Measurements from ENCODE around the gene HSPB1.
"Not testable (repeated sequence)": the region's sequence is repeated elsewhere in the genome, so short reads cannot be mapped to it uniquely, and the experiment has no call there.

HSPB1 gene

DNA sequence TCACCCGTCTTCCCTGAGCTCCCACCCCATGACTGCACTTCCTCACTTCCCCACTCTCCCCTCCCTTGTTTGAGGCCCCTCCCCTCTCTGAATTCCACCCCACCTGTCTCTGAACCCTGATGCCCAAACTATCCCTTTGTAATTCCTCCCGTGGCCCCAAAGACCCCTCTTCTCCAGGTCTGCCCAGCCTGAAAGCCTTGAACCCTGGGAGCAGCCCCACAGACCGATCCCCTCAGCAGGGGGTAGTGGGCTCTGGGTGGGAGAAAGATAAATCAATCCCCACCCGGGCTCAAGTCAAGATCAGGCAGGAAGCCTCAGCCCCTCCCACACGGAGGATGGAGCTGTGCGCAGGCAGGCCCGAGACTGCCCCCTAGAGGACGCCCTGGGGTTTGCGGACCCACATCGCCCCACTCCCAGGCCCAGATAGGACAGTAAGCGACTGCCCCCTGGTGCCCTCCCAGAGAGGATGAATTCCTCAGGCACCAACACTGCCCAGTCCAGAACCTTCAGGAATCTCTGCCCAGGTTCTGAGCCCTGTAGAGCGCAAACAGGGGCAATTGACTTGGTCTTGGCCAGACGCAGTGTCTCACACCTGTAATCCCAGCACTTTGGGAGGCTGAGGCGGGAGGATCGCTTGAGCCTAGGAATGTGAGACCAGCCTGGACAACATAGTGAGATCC, 11.7 kb downstream of the HSPB1 start:
- H3K9ac ChIP-seq (ENCODE audit: low read depth, low read length), result peak overlapping the region; percentile 35; the same call in 1 of the 2 replicates

DNA sequence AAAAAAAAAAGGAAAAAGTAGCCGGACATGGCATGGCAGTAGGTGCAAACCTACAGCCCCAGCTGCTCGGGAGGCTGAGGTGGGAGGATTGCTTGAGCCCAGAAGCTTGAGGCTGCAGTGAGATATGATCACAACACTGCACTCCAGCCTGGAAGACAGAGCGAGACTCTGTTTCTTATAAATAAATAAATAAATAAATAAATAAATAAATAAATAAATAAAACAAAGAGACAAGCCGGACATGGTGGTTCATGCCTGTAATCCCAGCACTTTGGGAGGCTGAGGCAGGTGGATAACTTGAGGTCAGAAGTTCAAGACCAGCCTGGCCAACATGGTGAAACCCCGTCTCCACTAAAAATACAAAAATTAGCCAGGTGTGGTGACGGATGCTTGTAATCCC, 12.3 kb downstream of the HSPB1 start:
- H3K9me3 ChIP-seq (ENCODE audit: insufficient read depth, low read depth, low read length); H3K4me1 ChIP-seq (ENCODE audit: insufficient read depth, low read length); H3K4me3 ChIP-seq (ENCODE audit: low read length); H3K27me3 ChIP-seq (ENCODE audit: insufficient read depth, low read length); H3K36me3 ChIP-seq (ENCODE audit: insufficient read depth, low read depth, low read length); H3K9ac ChIP-seq (ENCODE audit: low read depth, low read length); H3K27ac ChIP-seq (ENCODE audit: low read length): not testable (repeated sequence)

More for the DNA sequence above, 11.7 kb downstream of the HSPB1 start:
- no peaks in the 10 kb centered on the region for H3K27me3 ChIP-seq (ENCODE audit: insufficient read depth, low read length)
- H3K27ac ChIP-seq (ENCODE audit: low read length), result no peak overlapping the region
- peaks cover 8% of the 10 kb centered on the region; the same call in 1 of the 2 replicates for H3K4me1 ChIP-seq (ENCODE audit: insufficient read depth, low read length)
- H3K9me3 ChIP-seq (ENCODE audit: insufficient read depth, low read depth, low read length), result no peaks in the 10 kb centered on the region
- H3K4me3 ChIP-seq (ENCODE audit: low read length), result peak overlapping the region; percentile 59; the same call in 1 of the 2 replicates
- H3K36me3 ChIP-seq (ENCODE audit: insufficient read depth, low read depth, low read length), result no peaks in the 10 kb centered on the region

DNA sequence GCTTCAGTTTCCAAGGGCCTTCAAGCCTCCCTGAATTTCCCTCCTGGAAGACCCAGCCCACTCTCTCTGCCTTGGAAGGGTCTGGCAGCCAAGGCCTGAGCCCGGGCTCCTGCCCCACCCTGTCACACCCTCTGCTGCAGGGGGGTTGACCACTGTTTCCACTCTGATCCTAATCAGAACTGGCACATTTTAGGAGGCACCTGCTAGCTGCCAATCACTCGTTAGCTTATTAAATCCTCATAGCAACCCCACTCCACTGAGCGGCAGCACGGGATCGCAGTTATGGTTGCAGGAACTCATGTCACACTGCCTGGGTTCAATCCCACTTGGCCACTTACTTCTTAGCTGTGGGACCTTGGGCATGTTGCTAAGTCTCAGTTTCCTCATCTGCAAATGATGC, 12.9 kb downstream of the HSPB1 start:
- no peaks in the 10 kb centered on the region for H3K36me3 ChIP-seq (ENCODE audit: insufficient read depth, low read depth, low read length)
- H3K27me3 ChIP-seq (ENCODE audit: insufficient read depth, low read length), result no peaks in the 10 kb centered on the region
- no peaks in the 10 kb centered on the region for H3K9me3 ChIP-seq (ENCODE audit: insufficient read depth, low read depth, low read length)
- no peak overlapping the region for H3K27ac ChIP-seq (ENCODE audit: low read length)
- H3K9ac ChIP-seq (ENCODE audit: low read depth, low read length), result no peak overlapping the region
- H3K4me3 ChIP-seq (ENCODE audit: low read length), result no peak overlapping the region
- peaks cover 8% of the 10 kb centered on the region; the same call in 1 of the 2 replicates for H3K4me1 ChIP-seq (ENCODE audit: insufficient read depth, low read length)

DNA sequence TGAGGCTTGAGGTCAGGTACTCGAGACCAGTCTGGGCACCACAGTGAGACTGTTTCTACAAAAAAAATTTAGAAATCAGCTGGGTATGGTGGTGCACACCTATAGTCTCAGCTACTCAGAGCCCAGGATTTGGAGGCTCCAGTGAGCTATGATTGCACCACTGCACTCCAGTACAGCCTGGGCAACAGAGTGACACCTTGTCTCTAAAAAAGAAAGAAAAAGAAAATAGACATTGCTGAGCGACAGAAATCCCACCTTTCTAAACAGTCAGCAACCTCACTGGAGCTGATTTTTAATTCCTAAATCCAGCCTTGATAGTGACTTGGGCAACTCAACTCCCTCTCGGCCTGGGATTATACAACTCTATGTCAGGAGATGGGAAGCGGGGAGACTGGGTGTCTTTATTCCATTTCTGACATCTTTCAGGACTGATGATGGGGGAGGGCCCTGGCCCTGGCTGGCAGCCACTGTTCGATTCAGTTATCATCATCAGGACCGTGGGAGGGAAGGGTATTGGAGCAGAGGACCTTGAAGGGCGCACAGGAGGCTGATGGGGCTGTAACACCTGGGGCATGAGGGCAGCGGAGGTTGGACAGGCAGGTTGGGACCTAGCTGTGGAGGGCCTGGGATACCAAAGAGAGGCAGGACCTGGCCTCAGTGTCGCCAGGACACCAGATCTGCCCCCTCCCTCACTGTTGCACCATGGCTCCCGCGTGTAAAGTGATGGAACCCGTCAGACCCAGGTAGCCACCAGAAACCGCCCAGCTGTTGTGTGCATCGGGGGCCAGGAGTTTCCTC, 14.7 kb downstream of the HSPB1 start:
- H3K36me3 ChIP-seq (ENCODE audit: insufficient read depth, low read depth, low read length), result peaks cover 5% of the 10 kb centered on the region
- peak overlapping the region; percentile 93; the same call in 1 of the 2 replicates for H3K9ac ChIP-seq (ENCODE audit: low read depth, low read length)
- H3K27ac ChIP-seq (ENCODE audit: low read length), result peak overlapping the region; percentile 96
- H3K4me3 ChIP-seq (ENCODE audit: low read length), result peak overlapping the region; percentile 70
- H3K27me3 ChIP-seq (ENCODE audit: insufficient read depth, low read length), result no peaks in the 10 kb centered on the region
- H3K4me1 ChIP-seq (ENCODE audit: insufficient read depth, low read length), result peaks cover 8% of the 10 kb centered on the region; the same call in 1 of the 2 replicates
- H3K9me3 ChIP-seq (ENCODE audit: insufficient read depth, low read depth, low read length), result no peaks in the 10 kb centered on the region

DNA sequence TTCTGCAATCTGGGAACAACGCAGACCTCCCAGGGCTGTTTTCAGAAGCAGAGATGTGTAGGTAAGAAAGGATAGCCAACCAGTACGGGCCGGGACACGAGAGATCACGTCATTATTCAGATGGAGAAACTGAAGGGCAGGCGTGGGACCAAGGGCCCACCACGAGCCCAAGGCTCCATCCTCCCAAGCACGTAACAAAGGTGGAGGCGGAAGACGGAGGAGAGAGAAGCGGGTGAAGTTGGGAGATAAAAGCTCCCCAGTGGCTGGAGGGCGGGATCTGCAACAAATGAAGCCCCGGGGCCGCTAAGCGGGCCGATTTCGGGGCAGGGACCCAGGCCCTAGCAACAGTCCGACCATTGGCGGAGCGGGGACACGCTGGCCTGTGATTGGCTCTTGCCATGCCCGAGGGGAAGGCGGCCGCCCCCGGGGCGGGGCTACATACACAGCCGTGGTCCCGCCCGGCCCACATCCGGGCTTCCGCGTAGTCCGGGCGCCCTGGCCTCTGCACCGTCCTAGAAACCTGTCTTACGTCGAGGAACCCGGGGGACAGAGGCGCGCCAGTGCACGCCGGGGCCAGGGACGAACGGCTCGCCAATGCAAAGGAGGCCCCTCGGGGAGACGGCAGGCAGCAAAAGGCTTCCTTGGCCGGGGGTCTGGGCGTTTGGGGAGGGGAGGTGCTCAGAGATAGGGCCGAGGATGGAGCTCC, 15.5 kb downstream of the HSPB1 start:
- H3K27me3 ChIP-seq (ENCODE audit: insufficient read depth, low read length), result no peaks in the 10 kb centered on the region
- peak overlapping the region; percentile 93 for H3K9ac ChIP-seq (ENCODE audit: low read depth, low read length)
- H3K27ac ChIP-seq (ENCODE audit: low read length), result peak overlapping the region; percentile 96
- H3K9me3 ChIP-seq (ENCODE audit: insufficient read depth, low read depth, low read length), result no peaks in the 10 kb centered on the region
- H3K36me3 ChIP-seq (ENCODE audit: insufficient read depth, low read depth, low read length), result peaks cover 12% of the 10 kb centered on the region
- H3K4me3 ChIP-seq (ENCODE audit: low read length), result peak overlapping the region; percentile 70
- peaks cover 8% of the 10 kb centered on the region; the same call in 1 of the 2 replicates for H3K4me1 ChIP-seq (ENCODE audit: insufficient read depth, low read length)

DNA sequence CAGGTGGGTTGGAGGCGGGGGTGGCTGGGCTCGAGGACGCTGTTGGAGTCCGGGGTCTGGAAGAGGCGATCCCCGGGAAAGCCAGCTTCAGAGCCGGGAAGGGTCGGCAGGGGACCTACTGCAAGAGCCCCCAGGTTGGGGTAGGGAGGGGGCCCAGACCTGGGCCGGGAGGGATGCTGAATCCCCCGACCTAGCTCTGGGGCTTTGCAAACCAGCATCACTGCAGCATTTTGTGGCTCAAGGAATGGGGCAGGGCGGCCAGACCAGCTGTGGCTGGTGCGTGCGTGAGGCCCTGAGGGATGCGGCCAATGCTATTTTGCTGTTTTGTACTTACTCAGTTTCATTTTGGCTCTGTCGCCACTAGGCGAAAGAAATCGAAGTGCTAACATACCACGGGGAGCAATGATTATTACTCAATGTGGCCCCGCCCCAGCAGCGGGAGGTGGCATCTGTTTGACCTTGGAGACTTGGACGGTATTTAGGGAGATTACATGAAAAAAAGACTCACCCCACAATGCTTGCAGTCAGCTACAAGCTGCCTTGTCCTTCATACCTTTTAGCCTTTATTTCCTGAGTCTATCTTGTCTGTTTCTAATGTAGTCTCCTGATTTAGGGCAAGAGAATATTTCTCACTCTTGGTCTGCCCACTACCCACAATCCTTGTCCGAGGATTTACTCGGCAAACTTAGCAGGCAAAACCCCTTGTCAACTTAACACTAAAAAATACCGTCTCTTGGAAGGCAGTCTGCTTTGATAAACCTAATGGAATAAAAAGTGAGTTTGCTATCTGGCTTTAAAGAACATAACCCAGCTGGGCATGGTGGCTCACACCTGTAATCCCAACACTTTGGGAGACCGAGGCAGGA, 16.2 kb downstream of the HSPB1 start:
- Histone ChIP-seq H3K9me3 (ENCODE audit: insufficient read depth, low read depth, low read length) (no peaks in the 10 kb centered on the region), H3K9ac (ENCODE audit: low read depth, low read length) (peak overlapping the region; percentile 93), H3K4me1 (ENCODE audit: insufficient read depth, low read length) (peaks cover 8% of the 10 kb centered on the region; the same call in 1 of the 2 replicates), H3K27ac (ENCODE audit: low read length) (peak overlapping the region; percentile 41), H3K27me3 (ENCODE audit: insufficient read depth, low read length) (no peaks in the 10 kb centered on the region), H3K36me3 (ENCODE audit: insufficient read depth, low read depth, low read length) (peaks cover 15% of the 10 kb centered on the region), H3K4me3 (ENCODE audit: low read length) (peak overlapping the region; percentile 70)

DNA sequence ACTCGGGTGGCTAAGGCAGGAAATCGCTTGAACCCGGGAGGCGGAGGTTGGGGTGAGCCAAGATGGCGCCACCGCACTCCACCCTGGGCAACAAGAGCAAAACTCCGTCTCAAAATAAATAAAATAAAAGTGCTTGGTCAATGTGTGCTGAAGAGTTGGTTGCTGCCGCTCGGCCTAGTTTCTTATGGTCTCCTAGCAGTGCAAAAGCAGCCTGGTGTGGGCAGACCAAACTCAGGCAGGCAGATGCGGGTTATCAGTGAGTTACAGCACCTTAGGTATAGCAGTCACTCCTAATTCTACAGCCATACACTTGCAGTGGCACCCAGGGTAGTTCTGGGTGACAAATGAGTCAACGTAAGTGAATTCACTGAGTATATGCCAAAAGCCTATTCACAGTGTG, 22.6 kb downstream of the HSPB1 start:
- Histone ChIP-seq H3K27me3 (ENCODE audit: insufficient read depth, low read length) (no peaks in the 10 kb centered on the region), H3K36me3 (ENCODE audit: insufficient read depth, low read depth, low read length) (peaks cover 75% of the 10 kb centered on the region), H3K9ac (ENCODE audit: low read depth, low read length) (no peak overlapping the region), H3K9me3 (ENCODE audit: insufficient read depth, low read depth, low read length) (no peaks in the 10 kb centered on the region), H3K4me1 (ENCODE audit: insufficient read depth, low read length) (no peaks in the 10 kb centered on the region), H3K27ac (ENCODE audit: low read length) (no peak overlapping the region), H3K4me3 (ENCODE audit: low read length) (no peak overlapping the region)

DNA sequence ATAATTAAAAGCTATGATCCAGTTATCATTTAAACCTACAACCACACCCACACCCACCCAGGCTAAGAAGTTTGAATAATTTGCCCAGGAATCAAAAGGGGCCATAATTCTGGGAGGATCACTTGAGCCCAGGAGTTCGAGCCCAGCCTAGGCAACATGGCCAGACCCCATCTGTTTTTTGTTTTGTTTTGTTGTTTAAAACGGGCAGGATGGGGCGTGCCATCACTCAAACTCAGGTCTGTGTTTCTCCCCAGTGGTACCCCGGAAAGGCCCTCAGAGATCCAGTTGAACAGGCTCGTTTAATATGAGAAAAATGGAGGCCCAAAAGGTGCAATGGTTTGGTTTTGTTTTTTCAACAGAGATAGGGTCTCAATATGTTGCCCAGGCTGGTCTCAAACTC, 23.3 kb downstream of the HSPB1 start:
- Histone ChIP-seq H3K9me3 (ENCODE audit: insufficient read depth, low read depth, low read length) (no peaks in the 10 kb centered on the region), H3K9ac (ENCODE audit: low read depth, low read length) (no peak overlapping the region), H3K27ac (ENCODE audit: low read length) (no peak overlapping the region), H3K27me3 (ENCODE audit: insufficient read depth, low read length) (no peaks in the 10 kb centered on the region), H3K36me3 (ENCODE audit: insufficient read depth, low read depth, low read length) (peaks cover 82% of the 10 kb centered on the region), H3K4me1 (ENCODE audit: insufficient read depth, low read length) (no peaks in the 10 kb centered on the region), H3K4me3 (ENCODE audit: low read length) (no peak overlapping the region)

DNA sequence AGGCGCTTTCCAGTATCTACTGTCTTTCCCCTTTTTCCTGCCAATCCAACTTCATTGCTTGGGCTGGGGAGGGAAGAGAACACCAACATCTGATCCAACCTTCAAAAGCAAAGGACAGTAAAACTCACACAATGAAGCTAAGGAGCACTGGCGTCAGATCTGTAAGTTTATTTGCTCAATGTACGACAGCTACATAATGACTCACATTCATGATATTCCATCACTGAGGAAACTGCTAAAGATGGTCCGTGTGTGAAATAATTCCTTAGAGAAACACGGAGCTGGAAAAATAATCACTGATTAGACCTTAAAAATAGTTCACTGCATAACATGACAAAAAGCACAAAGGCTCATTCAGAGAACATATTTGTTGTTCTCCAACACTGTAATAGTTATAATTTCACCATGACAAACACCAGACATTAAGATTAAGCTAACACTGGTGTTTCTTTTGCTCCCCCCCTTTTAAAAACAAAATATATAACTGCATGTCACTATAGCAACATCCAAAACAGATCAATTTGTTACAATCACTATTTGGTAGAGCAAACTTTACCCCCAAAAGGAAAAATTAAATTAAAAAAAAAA, 24.3 kb downstream of the HSPB1 start:
- Histone ChIP-seq H3K27me3 (ENCODE audit: insufficient read depth, low read length) (no peaks in the 10 kb centered on the region), H3K9ac (ENCODE audit: low read depth, low read length) (no peak overlapping the region), H3K4me3 (ENCODE audit: low read length) (no peak overlapping the region), H3K4me1 (ENCODE audit: insufficient read depth, low read length) (no peaks in the 10 kb centered on the region), H3K27ac (ENCODE audit: low read length) (no peak overlapping the region), H3K36me3 (ENCODE audit: insufficient read depth, low read depth, low read length) (peaks cover 86% of the 10 kb centered on the region), H3K9me3 (ENCODE audit: insufficient read depth, low read depth, low read length) (no peaks in the 10 kb centered on the region)

DNA sequence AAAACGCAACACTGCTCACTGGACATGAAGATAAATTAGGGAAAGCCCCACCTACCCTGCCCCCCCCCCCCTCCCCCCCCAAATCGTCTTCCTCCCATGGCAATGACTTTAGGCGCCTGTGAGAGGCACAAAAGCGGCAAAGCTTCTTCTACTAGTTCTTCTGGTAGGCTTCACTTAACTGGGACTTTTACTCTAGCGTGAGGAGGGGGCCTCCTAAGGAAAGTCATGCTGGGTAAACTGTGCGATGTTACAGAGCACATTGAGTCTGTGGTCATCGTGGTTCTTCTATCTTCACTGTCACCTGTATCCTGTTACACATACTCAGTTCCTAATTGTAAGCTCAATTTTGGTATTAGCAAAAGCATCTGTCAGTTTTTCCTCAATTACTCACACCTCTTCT, 25.1 kb downstream of the HSPB1 start:
- Histone ChIP-seq H3K27me3 (ENCODE audit: insufficient read depth, low read length) (no peaks in the 10 kb centered on the region), H3K9me3 (ENCODE audit: insufficient read depth, low read depth, low read length) (no peaks in the 10 kb centered on the region), H3K27ac (ENCODE audit: low read length) (no peak overlapping the region), H3K9ac (ENCODE audit: low read depth, low read length) (no peak overlapping the region), H3K36me3 (ENCODE audit: insufficient read depth, low read depth, low read length) (peaks cover 85% of the 10 kb centered on the region), H3K4me1 (ENCODE audit: insufficient read depth, low read length) (no peaks in the 10 kb centered on the region), H3K4me3 (ENCODE audit: low read length) (no peak overlapping the region)

DNA sequence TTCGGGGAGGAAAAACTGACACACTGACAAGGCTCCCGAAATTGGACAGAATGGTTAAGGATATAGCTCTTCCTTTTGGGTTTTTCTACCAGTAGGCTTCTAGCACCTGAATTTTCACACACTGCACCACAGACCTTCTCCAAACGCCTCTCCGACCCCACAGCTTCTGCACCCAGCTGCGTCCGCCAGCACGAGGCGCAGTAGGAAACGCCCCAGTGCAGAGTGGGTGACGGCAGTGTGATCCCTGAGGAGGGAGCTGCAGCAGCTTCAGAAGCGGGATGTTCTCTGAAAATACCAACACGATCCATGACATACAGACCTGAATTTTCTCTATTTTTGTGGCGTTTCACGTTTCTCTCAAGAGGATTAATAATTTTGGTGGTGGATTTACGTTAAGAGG, 25.9 kb downstream of the HSPB1 start:
- H3K4me3 ChIP-seq (ENCODE audit: low read length), result no peak overlapping the region
- H3K36me3 ChIP-seq (ENCODE audit: insufficient read depth, low read depth, low read length), result peaks cover 81% of the 10 kb centered on the region
- no peaks in the 10 kb centered on the region for H3K9me3 ChIP-seq (ENCODE audit: insufficient read depth, low read depth, low read length)
- H3K9ac ChIP-seq (ENCODE audit: low read depth, low read length), result no peak overlapping the region
- no peak overlapping the region for H3K27ac ChIP-seq (ENCODE audit: low read length)
- no peaks in the 10 kb centered on the region for H3K27me3 ChIP-seq (ENCODE audit: insufficient read depth, low read length)
- H3K4me1 ChIP-seq (ENCODE audit: insufficient read depth, low read length), result no peaks in the 10 kb centered on the region

Measured in iPS-20b (cell line).